ENCODE measurements around the gene FDX2. TPM values are rescaled to one million over a fixed set of nuclear protein-coding genes. Genes with fewer than 3 reads are reported as not detected.
A peak's percentile ranks its signal among the peaks of the same experiment; 100 is the strongest.

The FDX2 gene
- total and polyA plus RNA-seq, 9 donors = 2.5 to 23.6 (median 13.2) TPM

DNA sequence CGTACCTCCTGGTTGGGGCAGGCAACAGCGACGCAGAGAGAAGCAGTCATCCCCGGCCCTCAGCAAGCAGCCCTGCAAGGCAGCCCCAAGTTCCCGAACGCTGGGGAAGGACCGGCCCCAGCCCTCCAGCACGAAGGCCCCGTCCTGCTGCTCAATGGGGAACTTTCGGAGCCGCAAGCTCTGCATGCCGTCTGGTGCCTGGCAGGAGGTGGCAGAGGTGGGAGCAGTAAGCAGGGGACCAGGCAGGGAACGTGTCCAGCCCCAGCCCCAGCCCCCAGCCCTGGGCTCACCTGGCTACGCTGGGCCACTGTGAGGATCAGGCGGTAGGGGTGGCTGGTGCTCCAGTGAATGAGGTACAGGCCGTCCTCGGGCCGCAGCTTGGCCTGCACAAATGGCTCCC lies 46.4 kb upstream of the FDX2 start:
- DNase-seq = no peak
- Histone ChIP-seq H3K4me3 (no peak overlapping the region), H3K4me1 (ENCODE audit: insufficient read depth) (no peaks in the 10 kb centered on the region), H3K36me3 (no peaks in the 10 kb centered on the region), H3K27me3 (no peaks in the 10 kb centered on the region), H3K9me3 (no peaks in the 10 kb centered on the region), H3K27ac (no peak overlapping the region)
- no peak for TF ChIP-seq EP300 (IDR thresholded peaks at IDR 0.05)
- no peak for TF ChIP-seq POLR2A (IDR thresholded peaks at IDR 0.05)
- TF ChIP-seq, protein P1, sequence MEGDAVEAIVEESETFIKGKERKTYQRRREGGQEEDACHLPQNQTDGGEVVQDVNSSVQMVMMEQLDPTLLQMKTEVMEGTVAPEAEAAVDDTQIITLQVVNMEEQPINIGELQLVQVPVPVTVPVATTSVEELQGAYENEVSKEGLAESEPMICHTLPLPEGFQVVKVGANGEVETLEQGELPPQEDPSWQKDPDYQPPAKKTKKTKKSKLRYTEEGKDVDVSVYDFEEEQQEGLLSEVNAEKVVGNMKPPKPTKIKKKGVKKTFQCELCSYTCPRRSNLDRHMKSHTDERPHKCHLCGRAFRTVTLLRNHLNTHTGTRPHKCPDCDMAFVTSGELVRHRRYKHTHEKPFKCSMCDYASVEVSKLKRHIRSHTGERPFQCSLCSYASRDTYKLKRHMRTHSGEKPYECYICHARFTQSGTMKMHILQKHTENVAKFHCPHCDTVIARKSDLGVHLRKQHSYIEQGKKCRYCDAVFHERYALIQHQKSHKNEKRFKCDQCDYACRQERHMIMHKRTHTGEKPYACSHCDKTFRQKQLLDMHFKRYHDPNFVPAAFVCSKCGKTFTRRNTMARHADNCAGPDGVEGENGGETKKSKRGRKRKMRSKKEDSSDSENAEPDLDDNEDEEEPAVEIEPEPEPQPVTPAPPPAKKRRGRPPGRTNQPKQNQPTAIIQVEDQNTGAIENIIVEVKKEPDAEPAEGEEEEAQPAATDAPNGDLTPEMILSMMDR (IDR thresholded peaks at IDR 0.05) = no peak
- 91 to 92% (median 91%) methylated on average over 13 to 18 of the region's 18 CpGs for WGBS, 3 donors
- intact Hi-C loops (cut with DNase I) = no loop called here

DNA sequence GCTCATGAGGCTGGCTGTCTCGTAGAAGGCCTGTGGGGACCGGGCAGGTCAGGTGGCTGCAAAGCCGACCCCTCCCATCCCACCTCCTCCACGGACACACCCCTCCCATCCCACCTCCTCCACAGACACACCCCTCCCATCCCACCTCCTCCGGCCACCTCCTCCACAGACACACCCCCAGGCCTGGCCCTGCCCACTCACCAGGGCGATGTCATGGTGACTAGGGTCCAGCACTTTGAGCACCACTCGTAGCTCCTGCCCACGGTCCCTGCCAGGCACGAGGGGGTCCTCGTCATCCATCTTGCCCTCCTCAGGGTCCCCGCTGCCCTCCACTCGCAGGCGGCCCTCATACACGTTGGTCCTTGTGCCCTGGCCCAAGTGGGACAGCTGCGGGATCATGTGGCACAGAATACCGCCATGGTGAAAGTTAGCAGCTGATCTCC lies 45.8 kb upstream of the FDX2 start:
- DNase-seq = no peak
- Histone ChIP-seq H3K36me3 (no peaks in the 10 kb centered on the region), H3K27ac (no peak overlapping the region), H3K4me1 (ENCODE audit: insufficient read depth) (no peaks in the 10 kb centered on the region), H3K9me3 (no peaks in the 10 kb centered on the region), H3K4me3 (no peak overlapping the region), H3K27me3 (no peaks in the 10 kb centered on the region)
- 77 to 79% (median 78%) methylated on average over 16 of the region's 16 CpGs for WGBS, 3 donors
- intact Hi-C loops (cut with DNase I) = no loop called here
- no peak for TF ChIP-seq EP300 (IDR thresholded peaks at IDR 0.05)
- TF ChIP-seq, protein P1 (IDR thresholded peaks at IDR 0.05) = no peak
- TF ChIP-seq POLR2A (IDR thresholded peaks at IDR 0.05) = no peak

- Histone ChIP-seq H3K9me3 (no peaks in the 10 kb centered on the region), H3K4me3 (no peak overlapping the region), H3K27me3 (no peaks in the 10 kb centered on the region), H3K27ac (no peak overlapping the region), H3K4me1 (ENCODE audit: insufficient read depth) (peaks cover 6% of the 10 kb centered on the region), H3K36me3 (no peaks in the 10 kb centered on the region)
- 89 to 96% (median 93%) methylated on average over 11 to 12 of the region's 12 CpGs for WGBS, 3 donors
- DNase-seq = no peak
- intact Hi-C loops (cut with DNase I) = no loop called here
- TF ChIP-seq POLR2A (IDR thresholded peaks at IDR 0.05) (no peak), EP300 (IDR thresholded peaks at IDR 0.05) (no peak)
- TF ChIP-seq, protein P1 (IDR thresholded peaks at IDR 0.05) = no peak
These were observed 40.6 kb upstream of the FDX2 start for GRCh38 chr19:10356431-10356830.

DNA sequence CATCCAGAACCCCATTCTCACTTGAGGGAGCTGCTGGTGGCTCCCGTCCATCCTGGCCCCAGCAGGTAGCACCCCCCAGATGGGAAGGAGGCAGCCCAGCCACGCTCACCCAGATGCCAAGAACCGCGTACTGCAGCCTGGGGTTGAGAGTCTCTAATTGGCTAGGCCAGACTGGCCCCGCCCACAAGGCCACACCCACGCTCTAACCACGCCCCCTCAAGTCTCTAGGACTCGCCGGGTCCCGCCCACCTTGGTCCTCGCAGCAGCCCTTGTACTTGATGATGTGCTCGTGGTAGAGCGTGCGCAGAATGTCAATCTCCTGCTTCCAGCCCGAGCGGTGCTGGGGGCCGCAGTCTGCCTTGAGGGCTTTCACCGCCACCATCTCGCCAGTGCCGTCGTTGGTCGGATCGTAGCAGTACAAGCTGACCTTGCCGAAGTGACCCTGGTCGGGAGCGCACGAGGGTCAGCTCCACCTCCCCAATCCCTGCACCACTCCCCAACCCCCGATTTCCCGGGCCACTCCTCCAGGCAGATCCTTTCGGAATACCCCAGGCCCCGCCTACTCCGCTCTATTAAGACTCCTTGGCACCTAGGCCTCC lies 38.1 kb upstream of the FDX2 start:
- TF ChIP-seq, protein P1 (IDR thresholded peaks at IDR 0.05) = no peak
- TF ChIP-seq POLR2A (IDR thresholded peaks at IDR 0.05) (no peak), EP300 (IDR thresholded peaks at IDR 0.05) (no peak)
- peak; percentile 54 to 86 (median 71) for DNase-seq
- Histone ChIP-seq H3K4me1 (ENCODE audit: insufficient read depth) (peaks cover 6% of the 10 kb centered on the region), H3K9me3 (no peaks in the 10 kb centered on the region), H3K27me3 (no peaks in the 10 kb centered on the region), H3K4me3 (no peak overlapping the region), H3K27ac (peak overlapping the region in 1 of 2 donors; percentile 62), H3K36me3 (no peaks in the 10 kb centered on the region)
- intact Hi-C loops (cut with DNase I) = no loop called here
- 74 to 83% (median 75%) methylated on average over 26 to 32 of the region's 32 CpGs for WGBS, 3 donors

All from ovary (tissue), 9 donors.